Measurements from ENCODE around the gene SH3BP4. TPM values are rescaled to one million over a fixed set of nuclear protein-coding genes. Genes with fewer than 3 reads are reported as not detected.

Gene SH3BP4
- total and polyA plus RNA-seq, 2 experiments from 2014 or later: 59.3 to 100 TPM

DNA sequence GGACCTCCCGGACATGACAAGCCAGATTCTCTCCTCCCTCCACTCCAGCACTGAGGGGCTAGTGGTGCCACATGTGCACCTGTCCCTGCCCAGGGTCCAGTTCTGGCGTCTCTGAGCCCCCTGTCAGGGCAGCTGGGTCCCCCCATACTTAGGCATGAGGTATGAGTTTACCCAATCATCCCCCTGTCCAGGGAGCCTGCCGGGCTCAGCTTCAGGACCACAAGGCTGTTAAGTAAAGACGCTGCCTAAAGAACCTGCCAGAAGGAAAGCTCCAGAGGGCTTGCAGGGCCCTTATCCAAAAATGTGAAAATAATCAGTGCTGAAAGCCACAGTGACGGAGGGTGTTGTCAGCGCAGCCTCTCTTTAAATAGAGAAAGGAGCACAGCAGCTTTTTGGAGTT is 40.0 kb downstream of the SH3BP4 start:
- peaks cover 100% of the 10 kb centered on the region for H3K79me2 ChIP-seq (ENCODE audit: insufficient read depth)
- no peaks in the 10 kb centered on the region for H3K9me2 ChIP-seq (ENCODE audit: insufficient read depth)
- DNase-seq: peak; percentile 40
- H3K27me3 ChIP-seq (replicated peaks; ENCODE audit: insufficient read depth): no peaks in the 10 kb centered on the region
- 37 to 42% methylated on average over 6 of the region's 6 CpGs for WGBS, 2 experiments (ENCODE audit: low coverage in 1 of 2, low lambda C conversion rate in 2 of 2, missing lambda C conversion rate in 2 of 2)
- H3K4me2 ChIP-seq (ENCODE audit: unreplicated experiment): no peak overlapping the region
- H3K4me3 ChIP-seq: no peak overlapping the region
- H3K9ac ChIP-seq: no peak overlapping the region
- H3K27ac ChIP-seq: no peak overlapping the region
- H2AFZ ChIP-seq: no peak overlapping the region
- H4K20me1 ChIP-seq (ENCODE audit: insufficient read depth): peaks cover 11% of the 10 kb centered on the region; the same call in 1 of the 2 replicates
- peaks cover 23% of the 10 kb centered on the region for H3K4me1 ChIP-seq (ENCODE audit: insufficient read depth)
- no peaks in the 10 kb centered on the region for H3K9me3 ChIP-seq (ENCODE audit: low read depth)
- in situ Hi-C loops (cut with MboI): no loop called here
- H3F3A ChIP-seq (ENCODE audit: insufficient read depth): peaks cover 27% of the 10 kb centered on the region
- no peak for TF ChIP-seq EZH2 (IDR thresholded peaks at IDR 0.05; ENCODE audit: insufficient read depth, poor library complexity, severe bottlenecking)
- no peak for TF ChIP-seq EZH2phosphoT487 (IDR thresholded peaks at IDR 0.05; ENCODE audit: insufficient read depth, low read depth)
- H3K36me3 ChIP-seq (ENCODE audit: low read depth): peaks cover 9% of the 10 kb centered on the region; the same call in 1 of the 2 replicates

DNA sequence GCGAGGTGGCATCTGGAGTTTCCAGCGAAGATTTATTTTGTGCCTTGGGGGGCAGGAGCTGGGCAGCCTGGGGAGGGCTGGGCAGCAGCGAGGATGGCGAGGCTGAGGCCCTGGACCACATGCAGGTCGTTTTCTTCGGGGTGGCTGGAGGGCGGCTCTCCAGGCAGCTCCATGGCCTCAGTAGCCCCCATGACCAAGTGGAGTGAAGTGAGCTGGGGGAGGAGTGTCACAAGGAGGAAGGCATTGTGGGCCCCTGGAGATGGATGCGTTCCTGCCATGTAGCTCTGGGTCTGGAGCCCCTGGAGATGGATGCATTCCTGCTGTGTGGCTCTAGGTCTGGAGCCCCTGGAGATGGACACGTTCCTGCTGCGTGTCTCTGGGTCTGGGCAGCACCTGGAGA is 40.4 kb downstream of the SH3BP4 start:
- H4K20me1 ChIP-seq (ENCODE audit: insufficient read depth): peaks cover 11% of the 10 kb centered on the region; the same call in 1 of the 2 replicates
- DNase-seq: no peak
- H3F3A ChIP-seq (ENCODE audit: insufficient read depth): peaks cover 23% of the 10 kb centered on the region
- H3K9me2 ChIP-seq (ENCODE audit: insufficient read depth): no peaks in the 10 kb centered on the region
- no peak overlapping the region for H3K9ac ChIP-seq
- in situ Hi-C loops (cut with MboI): no loop called here
- H3K79me2 ChIP-seq (ENCODE audit: insufficient read depth): peaks cover 100% of the 10 kb centered on the region
- H3K27ac ChIP-seq: no peak overlapping the region
- no peaks in the 10 kb centered on the region for H3K27me3 ChIP-seq (replicated peaks; ENCODE audit: insufficient read depth)
- H2AFZ ChIP-seq: no peak overlapping the region
- TF ChIP-seq EZH2 (IDR thresholded peaks at IDR 0.05; ENCODE audit: insufficient read depth, poor library complexity, severe bottlenecking) (no peak), EZH2phosphoT487 (IDR thresholded peaks at IDR 0.05; ENCODE audit: insufficient read depth, low read depth) (no peak)
- peaks cover 23% of the 10 kb centered on the region for H3K4me1 ChIP-seq (ENCODE audit: insufficient read depth)
- 39 to 40% methylated on average over 10 of the region's 10 CpGs for WGBS, 2 experiments (ENCODE audit: low coverage in 1 of 2, low lambda C conversion rate in 2 of 2, missing lambda C conversion rate in 2 of 2)
- peaks cover 10% of the 10 kb centered on the region; the same call in 1 of the 2 replicates for H3K36me3 ChIP-seq (ENCODE audit: low read depth)
- H3K4me3 ChIP-seq: no peak overlapping the region
- H3K4me2 ChIP-seq (ENCODE audit: unreplicated experiment): no peak overlapping the region
- H3K9me3 ChIP-seq (ENCODE audit: low read depth): no peaks in the 10 kb centered on the region

DNA sequence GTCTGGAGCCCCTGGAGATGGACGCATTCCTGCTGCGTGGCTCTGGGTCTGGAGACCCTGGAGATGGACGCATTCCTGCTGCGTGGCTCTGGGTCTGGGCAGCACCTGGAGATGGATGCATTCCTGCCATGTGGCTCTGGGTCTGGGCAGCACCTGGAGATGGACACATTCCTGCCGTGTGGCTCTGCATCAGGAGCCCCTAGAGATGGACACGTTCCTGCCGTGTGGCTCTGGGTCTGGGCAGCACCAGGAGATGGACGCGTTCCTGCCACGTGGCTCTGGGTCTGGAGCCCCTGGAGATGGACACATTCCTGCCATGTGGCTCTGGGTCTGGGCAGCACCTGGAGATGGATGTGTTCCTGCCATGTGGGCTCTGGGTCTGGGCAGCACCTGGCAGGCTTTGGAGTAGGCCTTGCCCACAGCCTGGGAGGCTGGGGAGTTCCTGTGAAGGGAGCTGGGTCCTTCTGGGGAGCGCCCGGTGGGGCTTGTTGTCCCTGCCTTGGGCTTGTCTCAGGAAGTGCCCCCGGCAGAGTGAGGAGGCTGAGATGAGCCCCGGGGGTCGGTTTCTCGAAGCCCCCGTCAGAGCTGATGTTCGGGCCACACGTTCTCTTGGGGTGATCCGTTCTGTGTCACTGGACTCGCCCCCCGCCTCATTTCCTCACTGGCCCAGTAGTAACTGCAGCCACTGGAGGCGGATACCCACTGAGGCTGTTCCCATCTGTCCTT is 41.0 kb downstream of the SH3BP4 start:
- Histone ChIP-seq H3K79me2 (ENCODE audit: insufficient read depth) (peaks cover 100% of the 10 kb centered on the region), H3F3A (ENCODE audit: insufficient read depth) (peaks cover 18% of the 10 kb centered on the region), H4K20me1 (ENCODE audit: insufficient read depth) (peaks cover 11% of the 10 kb centered on the region; the same call in 1 of the 2 replicates), H3K9me3 (ENCODE audit: low read depth) (no peaks in the 10 kb centered on the region), H3K4me2 (ENCODE audit: unreplicated experiment) (no peak overlapping the region), H3K9ac (no peak overlapping the region), H3K4me1 (ENCODE audit: insufficient read depth) (peaks cover 23% of the 10 kb centered on the region), H3K9me2 (ENCODE audit: insufficient read depth) (no peaks in the 10 kb centered on the region), H3K27ac (no peak overlapping the region), H2AFZ (no peak overlapping the region), H3K27me3 (replicated peaks; ENCODE audit: insufficient read depth) (no peaks in the 10 kb centered on the region), H3K36me3 (ENCODE audit: low read depth) (peaks cover 14% of the 10 kb centered on the region; the same call in 1 of the 2 replicates), H3K4me3 (no peak overlapping the region)
- TF ChIP-seq EZH2phosphoT487 (IDR thresholded peaks at IDR 0.05; ENCODE audit: insufficient read depth, low read depth): no peak
- no peak for TF ChIP-seq EZH2 (IDR thresholded peaks at IDR 0.05; ENCODE audit: insufficient read depth, poor library complexity, severe bottlenecking)
- in situ Hi-C loops (cut with MboI): no loop called here
- DNase-seq: no peak
- 82 to 91% methylated on average over 20 to 21 of the region's 23 CpGs for WGBS, 2 experiments (ENCODE audit: low coverage in 1 of 2, low lambda C conversion rate in 2 of 2, missing lambda C conversion rate in 2 of 2)

GRCh38 chr2:234993541-234993981 is 41.7 kb downstream of the SH3BP4 start:
- Histone ChIP-seq H3F3A (ENCODE audit: insufficient read depth) (peaks cover 13% of the 10 kb centered on the region), H2AFZ (no peak overlapping the region), H3K4me2 (ENCODE audit: unreplicated experiment) (no peak overlapping the region), H4K20me1 (ENCODE audit: insufficient read depth) (peaks cover 11% of the 10 kb centered on the region; the same call in 1 of the 2 replicates), H3K36me3 (ENCODE audit: low read depth) (peaks cover 15% of the 10 kb centered on the region; the same call in 1 of the 2 replicates), H3K27me3 (replicated peaks; ENCODE audit: insufficient read depth) (no peaks in the 10 kb centered on the region), H3K9me3 (ENCODE audit: low read depth) (no peaks in the 10 kb centered on the region), H3K27ac (no peak overlapping the region), H3K4me1 (ENCODE audit: insufficient read depth) (peaks cover 23% of the 10 kb centered on the region), H3K9ac (no peak overlapping the region), H3K9me2 (ENCODE audit: insufficient read depth) (no peaks in the 10 kb centered on the region), H3K4me3 (no peak overlapping the region), H3K79me2 (ENCODE audit: insufficient read depth) (peaks cover 100% of the 10 kb centered on the region)
- WGBS, 2 experiments (ENCODE audit: low coverage in 1 of 2, low lambda C conversion rate in 2 of 2, missing lambda C conversion rate in 2 of 2): 97% methylated on average over 11 of the region's 11 CpGs
- no peak for DNase-seq
- in situ Hi-C loops (cut with MboI): no loop called here
- TF ChIP-seq EZH2 (IDR thresholded peaks at IDR 0.05; ENCODE audit: insufficient read depth, poor library complexity, severe bottlenecking): no peak
- TF ChIP-seq EZH2phosphoT487 (IDR thresholded peaks at IDR 0.05; ENCODE audit: insufficient read depth, low read depth): no peak

All from GM23248 (cell line).